Stimulated activated CD4-positive, alpha-beta T cell treated with anti-CD3 and anti-CD28 coated beads, Interleukin-12 subunit alpha, Interleukin-12 subunit beta, amount 100 ng/mL, for 24 hours (primary cell): ENCODE results near the gene SERGEF.

Experiments
- DNase-seq, 2 experiments: peaks; one replicate each; pipeline ENCODE4 v3.0.0-alpha.2; 2020; ENCODE audit warnings: low read depth in 2 of 2

Gene SERGEF

DNA sequence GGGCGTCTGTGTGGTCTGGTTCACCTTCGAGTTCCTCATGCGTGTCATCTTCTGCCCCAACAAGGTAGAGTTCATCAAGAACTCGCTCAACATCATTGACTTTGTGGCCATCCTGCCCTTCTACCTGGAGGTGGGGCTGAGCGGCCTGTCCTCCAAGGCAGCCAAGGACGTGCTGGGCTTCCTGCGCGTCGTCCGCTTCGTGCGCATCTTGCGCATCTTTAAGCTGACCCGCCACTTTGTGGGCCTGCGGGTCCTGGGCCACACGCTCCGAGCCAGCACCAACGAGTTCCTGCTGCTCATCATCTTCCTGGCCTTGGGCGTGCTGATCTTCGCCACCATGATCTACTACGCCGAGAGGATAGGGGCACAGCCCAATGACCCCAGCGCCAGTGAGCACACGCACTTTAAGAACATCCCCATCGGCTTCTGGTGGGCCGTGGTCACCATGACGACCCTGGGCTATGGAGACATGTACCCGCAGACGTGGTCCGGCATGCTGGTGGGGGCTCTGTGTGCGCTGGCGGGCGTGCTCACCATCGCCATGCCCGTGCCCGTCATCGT lies 240.9 kb downstream of the SERGEF start:
- DNase-seq, result no peak

DNA sequence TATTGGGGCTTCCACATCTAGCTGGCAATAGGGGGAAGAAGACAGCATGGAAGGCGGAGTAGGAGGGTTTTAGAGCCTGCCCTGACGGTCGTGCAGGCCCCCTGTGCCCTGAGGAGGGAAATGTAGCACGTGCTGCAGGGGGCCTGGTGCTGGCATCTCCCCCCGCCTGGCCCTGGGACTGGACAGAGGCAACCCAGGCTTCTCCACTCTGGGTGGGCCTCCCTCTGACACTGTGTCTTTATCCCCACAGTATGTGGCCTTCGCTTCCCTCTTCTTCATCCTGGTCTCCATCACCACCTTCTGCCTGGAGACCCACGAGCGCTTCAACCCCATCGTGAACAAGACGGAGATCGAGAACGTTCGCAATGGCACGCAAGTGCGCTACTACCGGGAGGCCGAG lies 241.4 kb downstream of the SERGEF start:
- DNase-seq, result no peak

DNA sequence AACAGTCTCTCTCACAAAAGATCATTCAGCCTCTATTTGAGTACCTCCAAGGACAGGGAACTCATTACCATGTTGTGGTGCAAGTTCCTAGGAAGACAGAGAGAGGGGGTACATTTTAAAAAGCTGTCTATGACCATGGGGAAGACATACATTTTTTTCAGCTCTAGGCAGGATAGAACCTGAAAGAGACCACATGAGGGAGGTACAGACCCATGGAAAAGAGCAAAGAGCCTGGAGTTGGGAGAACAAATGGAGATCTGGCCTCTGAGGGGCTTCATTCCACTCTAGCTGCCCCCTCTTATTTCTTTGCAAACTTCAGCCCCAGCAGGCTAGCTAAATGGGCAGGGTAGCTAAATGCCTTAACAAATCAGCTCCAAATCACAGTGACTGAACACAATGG lies 241.9 kb downstream of the SERGEF start:
- DNase-seq, result no peak

DNA sequence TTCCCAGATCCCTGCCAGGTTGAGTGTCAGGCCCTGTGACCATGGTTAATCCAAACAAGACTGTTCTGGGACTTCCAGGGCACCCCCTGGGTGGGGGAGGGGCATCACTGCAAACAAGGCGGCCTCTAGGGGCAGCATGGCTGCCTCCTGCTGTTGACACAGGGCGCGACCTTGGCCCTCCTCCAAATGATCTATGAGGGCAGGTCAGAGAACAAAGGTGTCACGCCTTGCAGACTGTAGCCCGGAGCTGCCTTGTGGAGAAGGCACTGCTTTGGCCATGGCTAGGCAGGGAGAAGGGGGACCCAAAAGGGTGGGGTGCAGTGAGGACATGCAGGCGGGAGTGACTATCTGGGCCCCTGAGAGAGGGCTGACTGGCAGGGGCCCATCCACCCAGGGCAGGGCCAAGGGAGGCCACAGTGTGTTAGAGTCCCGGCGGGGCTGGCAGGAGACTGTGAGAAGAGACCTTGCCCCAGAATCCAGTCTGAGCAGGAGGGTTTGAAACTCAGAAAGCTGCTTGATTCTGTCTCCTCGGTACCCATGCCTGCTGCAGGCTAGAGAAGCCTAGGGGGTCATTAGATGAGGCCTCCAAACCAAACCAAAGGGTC lies 242.7 kb downstream of the SERGEF start:
- DNase-seq, result peak in 1 of 2 experiments; percentile 6

DNA sequence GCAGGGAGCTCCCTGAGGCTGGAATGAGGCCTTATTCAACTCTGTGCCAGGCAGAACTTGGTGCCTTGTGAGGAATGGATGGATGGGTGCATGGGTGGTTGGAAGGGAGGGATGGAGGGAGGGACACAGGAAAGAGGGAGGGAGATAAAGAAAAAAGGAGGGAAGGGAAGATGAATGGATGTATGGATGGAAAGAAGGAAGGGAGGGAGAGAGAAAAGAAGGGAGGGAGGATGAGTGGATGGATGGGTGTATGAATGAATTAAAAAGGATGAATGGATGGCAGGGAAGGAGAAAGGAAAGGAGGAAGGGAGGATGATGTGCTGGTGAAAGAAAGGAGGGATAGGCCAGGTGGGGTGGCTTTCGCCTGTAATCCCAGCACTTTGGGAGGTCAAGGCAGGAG lies 243.6 kb downstream of the SERGEF start:
- no peak for DNase-seq

DNA sequence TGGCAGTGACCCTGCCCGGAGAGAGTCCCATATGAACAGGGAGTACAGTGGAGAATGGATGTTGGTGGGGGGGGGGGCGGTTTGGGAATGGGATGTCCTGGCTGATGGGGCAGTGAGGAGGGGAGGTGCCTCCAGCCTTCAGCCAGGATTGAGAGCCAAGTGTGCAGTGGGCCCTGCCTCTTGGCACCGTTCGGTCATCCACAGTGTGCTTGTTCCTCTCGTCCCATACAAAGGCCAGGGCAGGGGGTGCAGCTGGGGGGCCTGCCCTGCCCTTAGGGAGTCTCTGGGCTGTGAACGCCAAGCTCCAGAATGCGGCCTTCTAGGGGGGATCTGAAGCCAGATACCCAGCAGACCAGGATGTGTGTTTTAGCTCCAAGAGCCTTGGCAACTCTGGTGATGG lies 244.3 kb downstream of the SERGEF start:
- DNase-seq, result no peak

DNA sequence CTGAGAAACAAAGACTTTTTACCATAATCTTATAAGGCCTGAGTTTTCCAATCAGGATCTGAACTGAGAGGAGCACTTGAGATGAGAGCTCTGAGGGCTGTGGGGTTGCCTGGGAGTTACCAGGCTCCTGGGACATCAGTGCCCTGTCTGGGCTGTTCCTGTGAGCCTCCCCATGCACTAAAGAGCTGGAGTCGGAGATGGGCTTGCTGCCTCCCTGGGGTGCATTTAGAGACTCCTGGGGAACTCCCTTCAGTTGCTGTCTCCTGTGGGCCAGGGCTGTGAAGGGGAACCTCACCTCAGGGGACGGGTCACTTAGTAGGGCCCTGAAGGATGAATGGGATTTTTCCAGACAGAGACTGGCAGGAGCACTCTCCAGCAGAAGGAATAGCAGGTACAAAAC lies 244.9 kb downstream of the SERGEF start:
- DNase-seq, result no peak

DNA sequence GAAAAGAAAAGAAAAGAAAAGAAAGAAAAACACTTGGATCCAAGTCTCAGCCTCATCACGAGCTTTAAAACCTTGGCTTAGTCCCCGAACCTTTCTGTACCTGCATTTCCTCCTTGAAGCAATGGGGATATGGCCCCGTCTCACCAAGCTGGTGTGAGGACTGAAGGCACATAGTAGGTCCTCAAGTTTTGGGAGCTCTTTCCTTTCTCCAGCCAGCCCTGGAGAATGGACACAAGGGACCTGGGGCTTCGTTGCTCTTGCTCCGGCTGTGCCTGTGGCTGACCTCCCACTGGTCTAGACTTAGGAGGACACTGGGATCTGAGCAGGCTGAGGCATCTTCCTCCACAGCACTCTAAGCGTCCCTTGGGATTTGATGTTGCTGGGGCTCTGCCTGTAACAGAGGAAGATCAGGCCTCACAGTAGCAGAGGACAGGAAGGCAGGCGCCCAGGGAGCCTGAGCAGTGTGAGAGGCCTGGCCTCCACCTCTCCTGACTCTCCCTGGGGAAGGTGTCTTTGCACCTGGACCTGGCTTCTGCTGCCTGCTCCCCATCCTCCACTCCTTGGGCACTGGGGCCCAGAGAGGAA lies 245.5 kb downstream of the SERGEF start:
- DNase-seq, result no peak

DNA sequence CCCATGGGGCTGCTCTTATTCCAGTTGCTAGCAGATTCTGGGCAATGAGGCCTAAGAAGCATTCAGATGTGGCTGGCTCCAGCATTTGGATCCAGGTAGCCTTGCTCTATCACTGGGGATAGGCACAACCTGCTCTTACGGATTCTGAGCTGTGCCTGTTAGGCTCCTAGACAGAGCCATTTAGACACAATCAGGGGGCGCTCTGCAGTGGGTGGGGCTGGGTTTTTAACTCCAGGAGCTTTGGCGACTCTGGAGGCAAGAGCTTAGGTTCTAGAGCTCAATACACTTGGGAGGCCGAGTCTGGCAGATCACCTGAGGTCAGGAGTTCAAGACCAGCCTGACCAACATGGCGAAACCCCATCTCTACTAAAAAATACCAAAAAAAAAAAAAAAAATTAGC lies 246.3 kb downstream of the SERGEF start:
- DNase-seq, result no peak

DNA sequence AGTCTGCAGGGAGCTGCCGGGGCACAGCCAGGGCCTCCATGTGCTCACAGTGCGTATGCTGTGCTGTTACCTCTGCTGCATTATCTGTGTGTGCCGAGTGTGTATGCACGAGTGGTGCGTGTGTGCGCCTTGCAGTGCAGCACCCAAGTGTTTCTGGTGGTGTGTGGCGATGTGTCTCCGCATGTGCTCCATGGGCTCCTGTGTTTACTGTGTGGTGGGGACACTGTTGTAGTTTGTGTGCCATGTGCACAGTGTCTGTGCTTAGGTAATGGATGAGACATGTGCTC lies 246.8 kb downstream of the SERGEF start:
- DNase-seq, result no peak

DNA sequence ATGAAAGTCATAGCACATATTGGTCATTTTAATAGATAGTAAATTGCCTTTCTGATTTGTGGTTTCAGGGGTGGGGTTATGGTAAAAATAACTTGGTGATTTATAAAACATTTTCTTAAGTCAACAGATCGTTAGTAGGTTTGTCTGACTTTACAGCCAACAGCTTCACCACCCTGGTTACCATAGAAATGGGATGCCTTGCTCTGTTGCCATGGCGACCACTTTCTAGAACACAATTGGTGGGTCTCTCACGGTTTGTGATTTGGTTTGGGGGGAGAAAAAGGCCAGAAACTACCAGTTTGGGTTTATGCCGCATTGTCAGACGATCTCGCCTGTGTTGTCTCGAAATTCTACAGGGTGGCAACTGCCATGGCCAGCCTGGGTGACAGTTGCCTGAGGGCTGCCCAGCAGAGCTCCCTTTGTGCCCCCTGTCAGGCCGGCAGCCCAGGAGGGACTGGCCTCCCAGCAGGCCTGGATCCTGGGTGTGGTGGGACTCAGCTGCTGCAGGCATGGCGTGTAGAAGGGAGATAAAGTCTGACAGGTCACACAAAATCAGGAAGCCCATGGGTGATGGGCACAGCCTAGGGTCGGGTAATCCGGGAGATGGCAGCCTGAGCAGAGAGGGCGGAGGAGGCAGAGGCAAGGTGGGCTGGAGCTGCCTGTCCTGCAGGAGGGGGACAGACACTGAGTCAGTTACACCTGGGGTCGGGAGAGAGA lies 247.3 kb downstream of the SERGEF start:
- DNase-seq, result no peak

DNA sequence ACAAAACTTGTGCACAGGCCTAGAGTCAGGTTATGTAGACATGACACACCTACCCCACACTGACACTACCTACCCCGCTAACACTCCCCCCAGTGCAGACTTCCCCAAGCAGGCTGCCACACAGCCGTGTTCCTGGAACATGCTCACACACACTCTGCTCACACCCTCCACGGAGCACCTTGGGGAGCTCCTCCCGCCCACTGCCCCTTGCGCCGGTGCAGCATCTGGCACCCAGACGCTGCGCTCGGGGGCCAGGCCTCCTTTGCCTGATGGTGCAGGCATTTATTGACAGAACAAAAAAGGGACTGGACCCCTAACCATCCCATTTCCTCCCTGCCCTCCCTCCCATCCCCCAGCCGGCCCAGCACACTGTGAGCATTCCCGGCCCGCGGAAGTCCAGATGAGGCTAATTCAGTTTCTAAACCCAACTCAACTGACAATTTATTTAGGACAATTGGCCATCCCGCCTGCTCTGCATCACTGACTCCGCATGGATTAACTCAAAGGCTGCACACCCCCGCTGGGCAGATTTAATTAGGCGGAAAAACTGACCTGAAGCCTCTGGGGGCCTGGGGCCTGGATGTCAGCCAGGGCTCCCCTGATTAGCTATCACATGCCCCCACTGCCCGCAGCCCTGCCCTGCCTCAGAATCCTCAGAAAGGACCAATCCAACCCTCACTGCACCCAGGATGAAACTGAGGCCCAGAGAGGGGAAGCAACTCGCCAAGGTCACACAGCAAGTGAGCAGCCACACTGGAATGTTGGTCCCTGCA lies 248.2 kb downstream of the SERGEF start:
- DNase-seq, result no peak

DNA sequence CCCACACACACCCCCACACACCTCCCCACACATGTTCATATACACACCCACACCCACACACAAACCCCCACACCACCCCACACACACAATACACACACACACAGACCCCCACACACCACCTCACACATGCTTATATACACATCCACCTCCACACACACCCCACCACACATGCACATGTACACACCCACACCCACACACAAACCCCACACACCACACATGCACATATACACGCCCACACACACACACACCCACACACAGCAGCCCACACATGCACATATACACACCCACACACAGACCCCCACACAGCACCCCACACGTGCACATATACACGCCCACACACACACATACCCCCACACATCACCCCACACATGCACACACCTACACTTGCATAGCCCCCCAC lies 249.1 kb downstream of the SERGEF start:
- no peak for DNase-seq

DNA sequence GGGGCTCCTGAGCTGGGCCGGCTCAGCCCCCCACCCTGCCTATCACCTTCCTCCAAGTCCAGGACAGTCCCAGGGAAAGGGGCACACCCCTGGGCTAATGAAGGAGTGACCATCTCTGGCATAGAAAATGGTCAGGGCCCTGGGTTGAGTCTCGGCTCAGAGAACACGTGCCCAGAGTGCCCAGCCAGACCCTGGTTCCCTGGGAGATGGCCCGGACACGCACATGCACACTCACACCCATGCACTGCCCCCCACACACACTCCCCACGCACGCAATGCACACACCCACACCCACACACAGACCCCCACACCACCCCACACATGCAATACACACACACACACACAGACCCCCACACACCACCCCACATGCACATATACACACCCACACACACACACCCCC lies 249.6 kb downstream of the SERGEF start:
- DNase-seq, result no peak

DNA sequence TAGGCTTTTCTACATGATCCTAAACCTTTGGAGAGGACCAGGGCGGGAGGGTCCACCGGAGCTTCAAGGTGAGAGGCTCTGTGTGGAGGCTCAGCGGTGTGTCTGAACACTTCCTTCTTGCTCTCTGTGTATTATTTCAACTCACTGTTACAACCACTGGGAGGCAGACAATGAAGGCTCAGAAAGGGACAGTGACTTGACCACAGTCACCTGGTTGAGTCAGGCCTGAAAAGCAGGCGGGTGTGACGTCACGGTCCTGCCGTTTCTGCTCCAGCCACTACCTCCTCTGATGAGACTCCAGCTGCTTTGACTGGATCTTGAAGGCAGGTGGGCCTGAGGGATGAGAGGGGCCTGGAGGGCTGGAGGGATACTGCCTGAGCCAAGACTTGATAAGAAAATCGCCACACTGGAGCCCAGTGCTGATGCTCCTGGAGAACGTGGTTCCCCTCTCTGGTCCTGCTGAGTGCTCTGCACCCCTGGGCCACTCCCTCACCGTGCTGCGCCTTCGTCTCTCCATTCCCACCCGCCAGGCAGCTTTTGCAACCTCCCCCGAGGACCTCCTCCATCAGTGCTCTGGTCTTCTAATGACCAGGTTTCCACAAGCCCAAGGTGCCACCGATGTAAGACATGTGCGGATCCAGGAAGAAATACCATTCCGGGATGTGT lies 250.4 kb downstream of the SERGEF start:
- DNase-seq, result no peak

DNA sequence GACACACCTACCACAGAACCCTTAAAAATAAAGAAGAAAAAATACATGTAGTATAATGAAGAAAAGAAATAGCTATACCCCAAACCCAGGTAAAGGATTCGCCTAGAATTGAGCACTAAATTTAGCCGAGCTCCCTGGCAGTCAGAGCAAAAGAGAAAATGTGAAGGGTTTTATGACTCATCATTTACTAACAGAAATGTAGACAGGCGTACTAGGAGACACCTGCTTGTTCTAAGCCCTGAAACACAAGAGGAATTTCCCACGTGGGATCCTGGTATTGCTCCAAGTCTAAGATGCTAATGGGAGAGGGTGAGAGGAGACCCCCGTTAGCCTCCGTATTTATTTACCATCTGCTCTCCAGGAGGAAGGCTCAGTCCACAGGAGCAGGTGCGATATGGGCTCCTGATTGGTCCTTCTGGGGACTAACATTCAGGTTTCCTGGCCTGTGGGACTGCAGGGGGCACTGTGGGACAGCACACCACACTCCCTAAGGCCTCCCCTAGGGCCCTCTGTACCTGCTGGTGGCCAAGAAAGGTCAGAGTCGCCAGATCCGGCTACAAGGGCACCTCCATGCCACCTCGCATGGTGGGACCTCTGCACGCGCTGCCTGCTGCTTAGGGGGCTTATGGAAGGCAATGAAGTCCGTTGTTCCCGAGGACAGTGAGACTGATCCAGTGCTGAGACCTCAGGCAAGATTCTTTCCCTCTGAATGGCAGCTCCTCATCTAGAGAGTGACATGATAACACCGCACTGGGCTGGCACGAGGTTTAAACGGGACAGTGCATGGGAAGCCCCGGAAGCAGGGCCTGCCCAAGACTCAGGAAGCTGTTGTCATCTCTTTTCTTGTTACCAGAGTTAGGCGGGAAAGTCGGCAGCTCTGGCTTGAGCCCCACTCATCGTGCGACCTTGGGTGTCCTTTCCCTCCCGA lies 252.5 kb downstream of the SERGEF start:
- DNase-seq, result peak in 1 of 2 experiments; percentile 11

DNA sequence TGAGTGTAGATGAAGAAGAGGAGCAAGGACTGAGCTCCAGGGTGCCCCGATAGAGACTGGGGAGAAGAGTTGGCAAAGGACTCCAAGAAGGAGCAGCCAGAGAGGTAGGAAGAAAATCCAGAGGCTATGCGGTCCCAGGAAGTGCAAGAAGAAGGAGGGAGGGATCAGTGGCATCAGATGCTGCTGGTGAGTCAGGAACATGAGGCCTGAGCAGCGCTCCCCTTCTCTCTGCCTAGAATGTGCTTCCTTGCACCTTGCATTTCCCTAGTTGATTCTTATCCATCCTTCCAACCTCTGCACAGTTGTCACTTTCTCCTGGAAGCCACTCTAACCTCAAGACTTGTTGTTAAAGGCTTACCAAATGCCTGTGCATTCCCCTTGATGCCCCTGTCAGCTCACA lies 257.0 kb downstream of the SERGEF start:
- DNase-seq, result no peak

DNA sequence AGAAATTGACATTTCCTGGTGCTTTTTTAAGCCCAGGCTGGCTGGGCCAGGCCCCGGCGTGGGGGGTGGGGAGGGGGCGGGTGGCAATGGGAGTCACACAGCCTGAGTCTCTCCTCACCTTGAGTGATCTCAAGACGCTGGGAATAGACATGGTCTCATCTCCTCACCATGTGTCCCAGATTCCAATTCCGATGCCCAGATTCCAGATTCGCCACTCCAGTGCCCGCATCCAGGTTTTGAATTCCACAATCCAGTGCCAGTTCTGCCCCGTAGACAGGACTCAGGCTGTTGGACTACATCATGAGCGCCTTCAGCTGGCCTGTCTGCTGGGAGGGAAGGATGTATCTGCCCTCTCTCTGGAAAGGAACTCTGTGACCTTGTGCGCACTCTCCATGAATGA lies 259.2 kb downstream of the SERGEF start:
- no peak for DNase-seq

DNA sequence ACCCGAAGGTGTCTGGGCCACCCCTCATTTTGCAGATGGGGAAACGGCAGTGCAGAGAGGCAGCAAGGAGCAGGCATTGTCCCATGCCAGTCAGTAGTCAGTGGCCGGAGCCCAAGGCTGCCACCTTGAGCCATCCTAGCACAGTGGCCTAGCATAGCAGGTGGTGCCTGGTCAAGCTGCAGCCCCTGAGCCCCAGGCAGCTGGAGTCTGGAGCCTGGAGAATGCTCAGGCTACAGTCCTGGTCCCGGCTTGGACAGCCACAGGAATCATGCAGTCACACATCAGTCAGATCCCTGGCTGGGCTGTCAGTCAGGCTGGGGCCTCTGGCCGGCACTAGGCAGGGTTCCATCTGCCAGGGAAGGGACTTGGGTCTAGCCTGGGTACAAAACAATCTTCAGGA lies 259.7 kb downstream of the SERGEF start:
- DNase-seq, result no peak

DNA sequence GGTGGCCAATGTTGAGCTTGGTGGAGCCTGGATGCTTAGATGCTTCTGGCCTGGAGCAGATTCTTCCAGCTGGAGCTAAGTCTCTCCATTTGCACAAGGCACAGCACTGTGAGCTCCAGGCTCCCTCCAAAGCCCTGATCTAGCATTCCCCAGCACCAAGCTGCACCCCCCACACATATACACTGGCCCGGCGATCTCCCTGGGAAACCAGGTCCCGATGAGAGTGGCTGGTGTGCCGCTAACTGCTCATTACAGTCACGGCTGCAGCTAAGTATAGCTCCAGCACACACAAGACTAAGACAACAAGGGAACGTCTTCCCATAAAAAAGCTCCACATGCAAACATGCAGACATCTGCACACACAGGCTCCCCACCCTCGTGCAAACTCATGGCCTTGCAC lies 260.7 kb downstream of the SERGEF start:
- no peak for DNase-seq

DNA sequence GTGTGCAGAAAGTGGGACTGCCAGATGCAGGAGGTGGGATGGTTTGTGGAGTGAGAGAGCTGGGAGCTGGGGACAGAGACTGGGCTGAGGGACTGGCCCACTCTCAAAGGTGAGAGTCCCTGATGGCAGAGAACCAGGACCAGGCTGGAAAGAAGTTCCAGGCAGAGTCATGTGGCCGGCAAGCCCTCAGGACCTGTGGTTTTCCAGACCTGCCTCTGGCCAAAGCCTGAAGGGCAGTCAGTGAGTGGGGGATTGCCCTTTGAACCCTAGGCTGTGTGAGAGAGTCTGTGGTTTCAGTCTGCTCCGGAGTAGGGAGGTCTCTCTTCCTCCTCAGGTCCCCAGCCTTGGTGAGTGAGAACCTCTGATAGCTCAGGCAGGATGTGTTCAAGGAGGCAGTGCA lies 261.3 kb downstream of the SERGEF start:
- no peak for DNase-seq
